Measurements from ENCODE around the gene PRRX2.
"Not testable (repeated sequence)": the region's sequence is repeated elsewhere in the genome, so short reads cannot be mapped to it uniquely, and the experiment has no call there.

Gene PRRX2

GRCh38 chr9:129737479-129738274 is 72.2 kb downstream of the PRRX2 start:
- no peak for DNase-seq

- DNase-seq: no peak
These were observed 74.0 kb downstream of the PRRX2 start for GRCh38 chr9:129739432-129739831.

- no peak for DNase-seq
These were observed 74.7 kb downstream of the PRRX2 start for GRCh38 chr9:129740174-129740573.

GRCh38 chr9:129740666-129741464 is 75.4 kb downstream of the PRRX2 start:
- no peak for DNase-seq

GRCh38 chr9:129745200-129745599 is 79.8 kb downstream of the PRRX2 start:
- no peak for DNase-seq

GRCh38 chr9:129746092-129746777 is 80.8 kb downstream of the PRRX2 start:
- no peak for DNase-seq

GRCh38 chr9:129748249-129748648 is 82.8 kb downstream of the PRRX2 start:
- DNase-seq: no peak

- not testable (repeated sequence) for DNase-seq
These were observed 83.6 kb downstream of the PRRX2 start for GRCh38 chr9:129749052-129749451.

GRCh38 chr9:129749575-129749974 is 84.1 kb downstream of the PRRX2 start:
- no peak for DNase-seq

- no peak for DNase-seq
These were observed 84.7 kb downstream of the PRRX2 start for GRCh38 chr9:129750013-129750638.

GRCh38 chr9:129751841-129752801 is 86.7 kb downstream of the PRRX2 start:
- no peak for DNase-seq

GRCh38 chr9:129752900-129753729 is 87.7 kb downstream of the PRRX2 start, which contains the start of gene PTGES:
Gene PTGES (minus strand): TSS chr9:129753042. CDS start chr9:129753012, 30 bp downstream.
- DNase-seq: no peak

GRCh38 chr9:129755151-129755550 is 89.7 kb downstream of the PRRX2 start:
- DNase-seq: no peak

- no peak for DNase-seq
These were observed 90.7 kb downstream of the PRRX2 start for GRCh38 chr9:129756191-129756590.

- DNase-seq: no peak
These were observed 91.6 kb downstream of the PRRX2 start for GRCh38 chr9:129757045-129757444.

GRCh38 chr9:129759319-129759718 is 93.9 kb downstream of the PRRX2 start:
- no peak for DNase-seq

GRCh38 chr9:129759804-129760502 is 94.5 kb downstream of the PRRX2 start:
- DNase-seq: no peak

GRCh38 chr9:129760784-129761183 is 95.3 kb downstream of the PRRX2 start:
- not testable (repeated sequence) for DNase-seq

- no peak for DNase-seq
These were observed 96.0 kb downstream of the PRRX2 start for GRCh38 chr9:129761293-129761900.
